Activated CD8-positive, alpha-beta memory T cell treated with anti-CD3 and anti-CD28 coated beads, Interleukin-2, amount 50 U/mL, for 24 hours (primary cell): ENCODE results near the gene AIF1L.
"Not testable (repeated sequence)": the region's sequence is repeated elsewhere in the genome, so short reads cannot be mapped to it uniquely, and the experiment has no call there.

Source experiments
- DNase-seq: peaks from one replicate; pipeline ENCODE4 v3.0.0-alpha.2; 2020; ENCODE audit errors: extremely low read depth

AIF1L gene

GRCh38 chr9:131099102-131099606 is 2.8 kb downstream of the AIF1L start:
- DNase-seq: no peak

- DNase-seq: not testable (repeated sequence)
Observed at GRCh38 chr9:131099845-131100244, 3.5 kb downstream of the AIF1L start.

DNA sequence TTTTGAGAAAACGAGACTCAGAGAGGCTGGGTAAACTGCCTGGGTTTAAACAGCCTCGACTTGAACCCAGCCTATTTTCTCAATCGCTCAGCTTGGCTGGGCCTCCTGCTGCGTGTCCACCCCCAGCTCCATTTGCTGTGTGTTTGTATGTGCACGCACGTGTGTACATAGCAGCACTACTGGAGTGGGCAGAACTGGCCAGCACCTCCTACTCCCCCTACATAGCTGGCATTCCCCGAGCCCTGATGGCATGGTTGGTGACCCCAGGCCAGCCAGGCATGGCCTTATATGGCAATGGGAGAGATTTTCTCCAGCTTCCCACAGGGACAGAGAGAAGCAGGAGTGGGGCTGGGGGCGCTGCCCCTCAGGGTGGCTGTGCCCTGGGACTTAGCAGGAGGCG is 4.1 kb downstream of the AIF1L start:
- DNase-seq: no peak

DNA sequence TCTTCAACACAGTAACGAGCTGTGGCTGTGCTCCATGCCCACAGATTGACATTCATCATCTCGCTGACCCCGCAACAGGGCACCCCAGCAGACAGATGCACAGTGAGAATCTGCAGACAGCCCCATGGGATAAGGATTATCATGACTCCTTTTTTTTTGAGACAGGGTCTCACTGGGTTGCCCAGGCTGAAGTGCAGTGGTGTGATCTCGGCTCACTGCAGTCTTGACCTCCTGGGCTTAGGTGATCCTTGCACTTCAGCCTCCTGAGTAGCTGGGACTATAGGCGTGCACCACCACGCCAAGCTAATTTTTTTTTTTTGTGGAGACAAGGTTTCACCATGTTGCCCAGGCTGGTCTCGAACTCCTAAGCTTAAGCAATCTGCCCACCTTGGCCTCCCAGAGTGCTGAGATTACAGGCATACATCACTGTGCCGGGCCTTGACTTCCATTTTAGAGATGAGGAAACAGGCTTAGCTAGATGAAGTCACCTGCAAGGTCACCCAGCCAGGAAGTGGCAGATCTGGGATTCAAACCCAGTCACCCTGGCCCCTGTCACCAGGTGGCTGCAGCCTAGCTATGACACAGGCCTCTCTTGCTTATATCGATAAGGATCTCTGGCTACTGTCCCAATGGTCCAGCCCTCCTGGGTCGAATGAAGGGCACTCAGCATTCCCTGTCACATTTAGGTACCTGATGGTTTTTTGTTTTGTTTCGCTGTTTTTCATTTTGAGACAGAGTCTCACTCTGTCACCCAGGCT is 5.1 kb downstream of the AIF1L start:
- DNase-seq: no peak

- DNase-seq: no peak
Observed at GRCh38 chr9:131103024-131103423, 6.7 kb downstream of the AIF1L start.

- no peak for DNase-seq
Observed at GRCh38 chr9:131103535-131103934, 7.2 kb downstream of the AIF1L start.

DNA sequence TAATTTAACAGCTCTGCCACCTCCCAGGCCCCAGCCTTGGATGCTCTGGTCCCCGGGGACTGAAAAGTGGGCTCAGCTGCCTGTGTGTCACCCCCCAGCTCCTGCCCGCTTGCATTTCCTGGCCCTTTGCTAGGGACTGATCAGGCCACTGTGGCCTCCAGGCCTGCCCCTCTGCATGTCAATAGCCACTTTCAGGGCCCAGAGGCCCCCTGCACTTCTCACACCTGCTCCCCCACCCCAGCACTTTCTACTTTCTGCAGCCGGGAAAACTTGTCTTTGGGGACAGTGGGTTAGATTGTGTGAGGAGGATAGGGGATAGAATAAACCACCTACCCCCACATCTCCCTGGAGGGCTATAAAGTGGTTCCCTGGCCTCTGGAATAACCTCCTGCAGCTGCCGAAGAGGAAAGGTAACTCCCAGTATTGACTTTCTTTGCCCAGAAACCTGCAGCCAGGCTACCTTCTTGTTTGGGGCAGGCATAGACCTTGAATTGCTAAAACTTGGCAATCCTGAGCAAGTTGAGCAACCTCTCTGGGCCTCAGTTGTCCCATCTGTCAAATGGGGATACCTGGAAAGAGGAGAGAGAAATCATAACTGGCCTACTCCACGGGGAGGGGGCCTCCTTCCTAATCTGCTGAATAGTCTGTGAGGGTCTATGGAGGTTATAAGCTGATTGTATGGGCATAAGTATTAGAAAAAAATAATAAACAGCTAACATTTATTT is 7.8 kb downstream of the AIF1L start:
- no peak for DNase-seq

DNA sequence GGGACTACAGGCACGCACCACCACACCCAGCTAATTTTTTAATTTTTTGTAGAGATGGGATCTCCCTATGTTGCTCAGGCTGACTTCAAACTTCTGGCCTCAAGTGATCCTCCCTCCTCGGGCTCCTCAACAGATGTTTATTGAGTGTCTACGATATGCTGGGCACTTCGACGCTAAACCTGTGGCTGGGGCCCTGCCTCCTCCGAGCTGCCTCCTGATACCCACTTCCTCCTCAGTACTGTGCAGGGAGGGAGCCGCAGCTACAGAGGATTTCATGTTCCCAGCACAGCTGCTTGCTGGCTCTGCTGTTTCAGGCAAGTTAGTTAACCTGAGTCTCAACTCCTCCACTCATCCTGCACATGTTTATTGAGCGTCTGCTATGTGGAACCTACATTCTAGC is 9.6 kb downstream of the AIF1L start:
- no peak for DNase-seq

DNA sequence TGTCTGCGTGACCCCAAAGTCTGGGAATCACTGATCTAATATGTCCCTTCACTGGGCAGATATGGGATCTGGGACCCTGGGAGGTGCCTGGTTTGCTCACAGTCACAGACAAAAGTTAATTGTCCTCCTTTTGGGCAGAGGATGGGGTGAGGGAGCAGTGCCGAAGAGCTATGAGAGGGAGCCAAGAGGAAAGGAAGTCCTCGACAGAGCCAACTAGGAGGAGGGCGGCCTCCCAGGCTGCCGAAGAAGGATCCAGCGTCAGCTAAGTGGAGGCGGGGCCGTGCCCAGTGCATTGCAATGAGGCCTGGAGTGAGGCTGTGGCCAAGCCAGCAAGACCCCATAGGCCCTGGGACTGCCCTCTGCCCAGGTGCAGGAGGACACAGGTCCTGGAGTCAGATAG is 11.4 kb downstream of the AIF1L start:
- DNase-seq: no peak

DNA sequence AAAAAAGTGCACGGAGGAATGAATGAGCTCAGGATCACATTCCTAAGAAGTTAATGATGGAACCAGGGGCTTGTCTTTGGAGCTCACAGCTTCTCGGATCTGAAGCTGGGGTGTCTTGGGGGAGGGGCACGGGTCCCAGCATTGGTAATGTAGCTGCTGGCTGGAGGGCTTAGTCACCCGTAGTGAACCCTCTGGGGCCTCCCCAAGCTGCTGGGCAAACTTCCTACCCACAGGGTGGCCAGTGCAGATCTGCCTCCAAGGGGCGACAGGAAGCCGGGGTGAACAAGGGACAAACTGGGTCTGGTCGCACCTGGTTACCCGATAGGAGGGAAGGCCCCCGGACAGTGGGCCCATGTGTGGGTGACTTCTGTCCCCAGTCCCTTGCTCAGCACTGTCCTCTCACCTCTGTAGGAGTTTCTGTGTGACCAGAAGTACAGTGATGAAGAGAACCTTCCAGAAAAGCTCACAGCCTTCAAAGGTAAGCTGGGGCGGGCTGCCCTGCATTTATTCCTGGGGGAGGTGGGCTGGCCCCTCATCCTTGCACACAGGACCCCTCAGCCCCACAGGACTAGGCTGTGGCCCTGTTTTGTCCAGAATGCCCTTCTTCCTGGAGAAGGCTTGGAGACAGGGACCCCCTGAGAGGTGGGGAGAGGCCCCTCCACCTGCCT is 15.0 kb downstream of the AIF1L start:
- DNase-seq: no peak

DNA sequence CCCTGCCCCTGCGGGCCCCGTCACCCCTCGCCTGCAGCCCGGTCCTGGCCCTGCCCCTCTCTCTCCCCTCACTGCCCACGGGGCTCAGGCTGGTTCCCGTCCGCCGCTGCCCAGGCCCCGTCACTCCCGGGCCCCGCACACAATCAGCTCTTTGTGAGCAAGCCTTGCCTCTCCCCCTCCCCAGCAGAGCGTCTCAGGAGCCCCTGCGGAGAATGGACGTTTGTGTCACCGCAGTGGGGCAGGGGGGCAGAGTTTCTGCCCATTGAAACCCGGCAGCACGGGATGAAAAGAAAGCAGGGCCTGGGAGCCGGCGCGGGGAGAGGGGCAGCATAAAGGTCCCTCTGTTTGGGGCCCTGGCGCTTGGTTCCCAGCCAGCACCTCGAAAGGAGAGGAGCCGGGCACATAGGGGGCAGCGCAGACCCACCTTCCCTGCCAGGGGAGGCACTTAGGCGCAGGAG is 15.6 kb downstream of the AIF1L start:
- no peak for DNase-seq

DNA sequence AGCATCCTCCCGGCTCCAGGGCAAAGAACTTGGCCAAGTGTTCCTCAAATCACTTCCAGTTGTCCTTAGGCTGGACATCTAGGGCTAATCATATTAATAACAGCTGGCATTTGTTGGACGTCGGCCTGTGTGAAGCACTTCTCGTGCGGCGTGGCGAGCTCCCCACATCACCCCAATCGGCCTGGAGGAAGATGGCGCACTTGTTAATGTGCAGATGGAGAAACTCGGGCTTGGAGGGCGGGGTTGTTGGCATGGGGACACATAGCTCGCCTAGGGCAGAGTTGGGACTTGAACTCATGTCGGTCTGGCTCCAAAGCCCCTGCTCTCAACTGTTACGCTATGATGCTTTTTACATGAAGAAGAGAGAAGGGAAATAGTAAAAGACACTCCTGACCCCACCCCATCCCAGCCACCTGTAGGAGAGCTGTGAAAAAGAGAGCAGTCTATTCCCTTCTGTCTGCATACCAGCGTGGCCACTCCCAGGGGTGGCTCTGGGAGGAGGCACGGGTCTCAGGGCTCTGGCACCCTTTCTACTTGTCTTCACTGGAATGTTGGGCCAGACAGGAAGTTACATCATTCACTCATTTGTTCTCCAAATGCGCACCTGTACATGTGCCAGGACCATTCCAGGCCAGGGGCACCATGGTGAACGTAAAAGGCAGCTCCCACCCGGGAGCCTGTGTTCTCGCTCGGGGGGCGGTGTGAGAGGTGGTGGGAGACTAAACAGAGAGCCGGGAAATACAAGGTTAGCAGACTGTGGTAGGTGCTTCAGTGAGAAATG is 16.2 kb downstream of the AIF1L start:
- no peak for DNase-seq

- DNase-seq: no peak
Observed at GRCh38 chr9:131113655-131114054, 17.3 kb downstream of the AIF1L start.

DNA sequence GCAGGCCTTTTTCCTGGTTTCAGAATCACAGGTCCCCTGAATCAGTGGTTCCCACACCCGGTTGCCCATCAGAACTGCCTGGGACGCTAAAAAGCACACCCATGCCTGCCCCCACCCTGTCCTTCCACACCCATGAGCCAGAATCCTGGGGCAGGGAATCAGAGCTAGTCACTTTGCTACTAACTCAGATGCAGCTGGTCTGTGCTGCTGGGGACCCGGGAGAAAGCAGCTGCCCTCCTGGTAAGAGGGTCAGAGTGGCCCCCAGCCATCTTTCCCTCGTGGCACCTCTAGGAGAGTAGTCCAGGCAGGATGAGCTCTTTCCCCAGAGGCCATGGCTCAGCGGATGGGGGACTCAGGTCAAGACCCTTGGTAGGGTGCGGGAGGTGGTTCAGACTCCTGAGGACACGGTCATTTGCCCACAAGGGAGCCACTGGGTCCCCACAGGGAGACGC is 17.8 kb downstream of the AIF1L start:
- DNase-seq: no peak

GRCh38 chr9:131115360-131115742 is 19.0 kb downstream of the AIF1L start:
- DNase-seq: not testable (repeated sequence)

DNA sequence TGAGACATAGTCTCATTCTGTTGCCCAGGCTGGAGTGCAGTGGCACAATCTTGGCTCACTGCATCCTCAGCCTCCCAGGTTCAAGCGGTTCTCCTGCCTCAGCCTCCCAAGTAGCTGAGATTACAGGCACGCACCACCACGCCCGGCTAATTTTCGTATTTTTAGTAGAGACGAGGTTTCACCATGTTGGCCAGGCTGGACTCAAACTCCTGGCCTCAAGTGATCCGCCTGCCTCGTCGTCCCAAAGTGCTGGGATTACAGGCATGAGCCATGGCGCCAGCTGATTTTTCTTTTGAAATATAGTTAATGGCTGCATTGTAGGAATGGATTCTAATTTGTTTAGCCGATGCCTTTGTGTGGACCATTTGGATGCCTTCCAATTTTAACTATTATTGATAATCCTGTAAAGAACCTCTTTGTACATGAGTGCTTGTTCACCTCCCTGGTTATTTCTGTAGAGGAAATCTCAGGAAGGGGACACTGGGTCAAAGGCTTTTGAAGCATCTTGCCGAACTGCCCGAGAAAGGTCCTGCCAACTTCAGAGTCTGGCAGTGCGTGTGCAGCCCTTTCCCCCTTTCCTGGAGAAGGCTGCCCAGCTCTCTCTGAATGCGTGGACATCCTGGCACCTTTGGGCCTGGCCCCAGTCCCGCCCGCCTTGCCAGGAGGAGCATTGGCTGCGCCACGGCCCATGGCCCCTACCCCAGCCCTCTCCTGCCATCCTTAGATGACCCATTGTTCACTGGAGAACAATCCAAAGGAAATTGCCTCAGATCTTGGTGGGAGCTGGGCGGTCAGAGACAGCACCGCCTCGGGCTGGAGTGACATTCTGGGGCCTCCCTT is 20.2 kb downstream of the AIF1L start:
- DNase-seq: no peak

GRCh38 chr9:131117121-131117761 is 20.9 kb downstream of the AIF1L start:
- DNase-seq: no peak

GRCh38 chr9:131117762-131118145 is 21.4 kb downstream of the AIF1L start:
- no peak for DNase-seq

- no peak for DNase-seq
Observed at GRCh38 chr9:131119600-131119999, 23.3 kb downstream of the AIF1L start.

DNA sequence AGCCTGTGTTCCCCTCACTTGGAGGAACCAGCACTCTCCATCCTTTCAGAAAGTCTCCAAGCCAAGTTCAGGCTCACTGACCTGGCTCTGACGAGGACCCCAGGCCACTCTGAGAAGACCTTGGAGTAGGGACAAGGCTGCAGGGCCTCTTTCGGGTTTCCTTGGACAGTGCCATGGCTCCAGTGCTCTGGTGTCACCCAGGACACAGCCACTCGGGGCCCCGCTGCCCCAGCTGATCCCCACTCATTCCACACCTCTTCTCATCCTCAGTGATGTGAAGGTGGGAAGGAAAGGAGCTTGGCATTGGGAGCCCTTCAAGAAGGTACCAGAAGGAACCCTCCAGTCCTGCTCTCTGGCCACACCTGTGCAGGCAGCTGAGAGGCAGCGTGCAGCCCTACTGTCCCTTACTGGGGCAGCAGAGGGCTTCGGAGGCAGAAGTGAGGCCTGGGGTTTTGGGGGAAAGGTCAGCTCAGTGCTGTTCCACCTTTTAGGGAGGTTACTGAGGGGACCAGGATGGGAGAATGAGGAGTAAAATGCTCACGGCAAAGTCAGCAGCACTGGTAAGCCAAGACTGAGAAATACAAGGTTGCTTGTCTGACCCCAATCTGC is 24.4 kb downstream of the AIF1L start:
- DNase-seq: no peak
